HepG2 (cell line): ENCODE data around the gene B3GNT9. TPM values are rescaled to one million over a fixed set of nuclear protein-coding genes. Genes with fewer than 3 reads are reported as not detected.

Experiments
- ARID4A ChIP-seq: sonication (generic); formaldehyde crosslinking; IDR thresholded peaks from 2 replicates; pipeline ENCODE4 v1.5.0; 2020; ENCODE audit warnings: mild to moderate bottlenecking, missing genetic modification reagents, borderline replicate concordance
- HDAC1 ChIP-seq: sonication (generic); formaldehyde crosslinking; IDR thresholded peaks from 2 replicates; pipeline ENCODE4 v1.5.1; 2020; ENCODE audit warnings: mild to moderate bottlenecking, missing genetic modification reagents
- IRF9 ChIP-seq: sonication (generic); formaldehyde crosslinking; IDR thresholded peaks from 2 replicates; pipeline ENCODE4 v1.8.0; 2022; ENCODE audit warnings: missing genetic modification reagents, mild to moderate bottlenecking, borderline replicate concordance
- MAZ ChIP-seq, 2 experiments: sonication (generic) in 1 of 2; formaldehyde crosslinking in 1 of 2; IDR thresholded peaks; 2 replicates each; pipeline versions ENCODE4 v1.5.0 to v1.6.1; 2012 to 2020; ENCODE audit warnings: low read depth in 2 of 2, mild to moderate bottlenecking in 2 of 2, borderline replicate concordance in 1 of 2, improper control_type of control experiment in 1 of 2, low read length in 1 of 2, missing genetic modification reagents in 1 of 2, moderate library complexity in 1 of 2
- MTA1 ChIP-seq: sonication (generic); formaldehyde crosslinking; IDR thresholded peaks from 2 replicates; pipeline ENCODE4 v1.4.0; 2020; ENCODE audit warnings: missing genetic modification reagents, mild to moderate bottlenecking, borderline replicate concordance
- NFRKB ChIP-seq: fragments of 450-650 bp; IDR thresholded peaks from 2 replicates; pipeline ENCODE4 v1.6.1; 2017
- PHF5A ChIP-seq: IDR thresholded peaks from one replicate; pipeline ENCODE4 v1.6.1; 2018; ENCODE audit warnings: low read depth, missing genetic modification reagents; ENCODE audit not compliant: unreplicated experiment
- RXRB ChIP-seq: IDR thresholded peaks from 2 replicates; pipeline ENCODE4 v1.6.1; 2016; ENCODE audit warnings: borderline replicate concordance, missing genetic modification reagents, missing compliant biosample characterization
- SMAD1 ChIP-seq: sonication (generic); formaldehyde crosslinking; IDR thresholded peaks from 2 replicates; pipeline ENCODE4 v1.4.0; 2020; ENCODE audit warnings: missing genetic modification reagents, low read depth, mild to moderate bottlenecking, borderline replicate concordance
- SRY ChIP-seq: sonication (generic); formaldehyde crosslinking; IDR thresholded peaks from 2 replicates; pipeline ENCODE4 v1.8.0; 2022; ENCODE audit warnings: mild to moderate bottlenecking, missing genetic modification reagents
- TARDBP ChIP-seq: sonication (generic); formaldehyde crosslinking; IDR thresholded peaks from 2 replicates; pipeline ENCODE4 v1.8.0; 2022; ENCODE audit warnings: mild to moderate bottlenecking, missing genetic modification reagents
- ZMYM4 ChIP-seq: sonication (generic); formaldehyde crosslinking; IDR thresholded peaks from 2 replicates; pipeline ENCODE4 v1.8.1; 2023; ENCODE audit warnings: mild to moderate bottlenecking, missing genetic modification reagents
- ZNF121 ChIP-seq: sonication (generic); formaldehyde crosslinking; IDR thresholded peaks from 2 replicates; pipeline ENCODE4 v1.5.0; 2020; ENCODE audit warnings: mild to moderate bottlenecking, missing genetic modification reagents
- ZNF230 ChIP-seq: sonication (generic); formaldehyde crosslinking; IDR thresholded peaks from 2 replicates; pipeline ENCODE4 v1.4.0; 2020; ENCODE audit warnings: mild to moderate bottlenecking, missing genetic modification reagents
- ZNF234 ChIP-seq: sonication (generic); formaldehyde crosslinking; conservative IDR thresholded peaks from 2 replicates; pipeline ENCODE4 v1.5.1; 2020; ENCODE audit warnings: mild to moderate bottlenecking, missing genetic modification reagents
- ZNF329 ChIP-seq: sonication (generic); formaldehyde crosslinking; IDR thresholded peaks from 2 replicates; pipeline ENCODE4 v1.9.0; 2021; ENCODE audit warnings: low read depth, mild to moderate bottlenecking, missing genetic modification reagents
- ZNF383 ChIP-seq: sonication (generic); formaldehyde crosslinking; IDR thresholded peaks from 2 replicates; pipeline ENCODE4 v1.4.0; 2020; ENCODE audit warnings: missing genetic modification reagents, mild to moderate bottlenecking, borderline replicate concordance
- ZNF589 ChIP-seq: sonication (generic); formaldehyde crosslinking; conservative IDR thresholded peaks from 2 replicates; pipeline ENCODE4 v1.8.0; 2022; ENCODE audit warnings: mild to moderate bottlenecking, moderate library complexity, missing genetic modification reagents
- ZNF652 ChIP-seq: IDR thresholded peaks from 2 replicates; pipeline ENCODE4 v1.6.1; 2016; ENCODE audit warnings: low read depth, borderline replicate concordance
- ZNF660 ChIP-seq: sonication (generic); formaldehyde crosslinking; IDR thresholded peaks from 2 replicates; pipeline ENCODE4 v1.5.1; 2020; ENCODE audit warnings: mild to moderate bottlenecking, low read depth, missing genetic modification reagents, borderline replicate concordance
- polyA plus RNA-seq, 8 experiments: library from polyadenylated mRNA; depleted of rRNA in 3 of 8; stranded (reverse) in 7 of 8; unstranded in 1 of 8; fragments of >200 nt; fragmentation: Illumina TruSeq in 4 of 8; extraction: Trizol in 4 of 8; gene quantifications; 2 replicates each; pipeline versions ENCODE4 v1.2.1 to v1.2.3, GENCODE V29; 2011 to 2016; ENCODE audit warnings: low read depth in 4 of 8, missing spikeins in 1 of 8, mixed read lengths in 1 of 8; ENCODE audit not compliant: insufficient read depth in 1 of 8
- total RNA-seq, 5 experiments: library from RNA; depleted of rRNA; stranded (reverse); fragments of >200 nt; fragmentation: Illumina TruSeq; extraction: Trizol; gene quantifications; 2 replicates each; pipeline ENCODE4 v1.2.3, GENCODE V29; 2016; ENCODE audit warnings: low read depth in 1 of 5
- TF ChIP-seq, protein P1 (sequence below): conservative IDR thresholded peaks from 2 replicates; pipeline ENCODE4 v1.6.1; 2018; ENCODE audit warnings: missing genetic modification reagents

The B3GNT9 gene
- total and polyA plus RNA-seq, 2 of the 13 experiments (the other 11 are each of a cell fraction or from before 2014, with no cell fraction given), result 1.5 to 3.1 TPM

- peak; percentile 46; the same call in 1 of the 2 replicates for TF ChIP-seq ZMYM4 (CRISPR knock-in tag)
- peak; percentile 97 for TF ChIP-seq SRY (CRISPR knock-in tag)
- no peak; the same call in 1 of the 2 replicates for TF ChIP-seq ZNF234
- TF ChIP-seq HDAC1, result peak; percentile 96
- TF ChIP-seq ZNF660 (CRISPR knock-in tag), result no peak
- TF ChIP-seq, protein P1, sequence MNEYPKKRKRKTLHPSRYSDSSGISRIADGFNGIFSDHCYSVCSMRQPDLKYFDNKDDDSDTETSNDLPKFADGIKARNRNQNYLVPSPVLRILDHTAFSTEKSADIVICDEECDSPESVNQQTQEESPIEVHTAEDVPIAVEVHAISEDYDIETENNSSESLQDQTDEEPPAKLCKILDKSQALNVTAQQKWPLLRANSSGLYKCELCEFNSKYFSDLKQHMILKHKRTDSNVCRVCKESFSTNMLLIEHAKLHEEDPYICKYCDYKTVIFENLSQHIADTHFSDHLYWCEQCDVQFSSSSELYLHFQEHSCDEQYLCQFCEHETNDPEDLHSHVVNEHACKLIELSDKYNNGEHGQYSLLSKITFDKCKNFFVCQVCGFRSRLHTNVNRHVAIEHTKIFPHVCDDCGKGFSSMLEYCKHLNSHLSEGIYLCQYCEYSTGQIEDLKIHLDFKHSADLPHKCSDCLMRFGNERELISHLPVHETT (CRISPR knock-in tag), result 0 out of 2 replicates have a peak, but pooled peaks have one; percentile 58
- peak; percentile 84; the same call in 1 of the 2 replicates for TF ChIP-seq ZNF230 (CRISPR knock-in tag)
- peak; percentile 88; the same call in 1 of the 2 replicates for TF ChIP-seq ARID4A (CRISPR knock-in tag)
- peak; percentile 86; the same call in 1 of the 2 replicates for TF ChIP-seq ZNF329 (CRISPR knock-in tag)
- no peak for TF ChIP-seq MAZ (IDR thresholded peaks at IDR 0.05; ENCODE audit: borderline replicate concordance, low read depth, low read length)
- peak; percentile 86 for TF ChIP-seq MAZ (CRISPR knock-in tag; IDR thresholded peaks at IDR 0.05; ENCODE audit: low read depth)
- peak; percentile 47; the same call in 1 of the 2 replicates for TF ChIP-seq ZNF652
- peak; percentile 91 for TF ChIP-seq TARDBP (CRISPR knock-in tag)
- TF ChIP-seq IRF9 (CRISPR knock-in tag), result peak; percentile 81; the same call in 1 of the 2 replicates
- TF ChIP-seq NFRKB, result no peak
- peak; percentile 43 for TF ChIP-seq PHF5A (CRISPR knock-in tag)
- peak; percentile 97; the same call in 1 of the 2 replicates for TF ChIP-seq MTA1 (CRISPR knock-in tag)
- peak; percentile 99 for TF ChIP-seq ZNF121
- peak; percentile 94 for TF ChIP-seq SMAD1 (CRISPR knock-in tag)
- peak; percentile 74; the same call in 1 of the 2 replicates for TF ChIP-seq RXRB (CRISPR knock-in tag)
- TF ChIP-seq ZNF589 (CRISPR knock-in tag), result peak; percentile 96
- TF ChIP-seq ZNF383 (CRISPR knock-in tag), result no peak; the same call in 1 of the 2 replicates
Measured at GRCh38 chr16:67173808-67174705, 23.3 kb upstream of the B3GNT9 start (continued).
